HG03095 (cell line): ENCODE measurements around the gene CCDC171.
A peak's percentile ranks its signal among the peaks of the same experiment; 100 is the strongest.
"Not testable (repeated sequence)": the region's sequence is repeated elsewhere in the genome, so short reads cannot be mapped to it uniquely, and the experiment has no call there.

Experiments used
- ATAC-seq: cut with Tn5 transposase; IDR thresholded peaks from one replicate; pipeline ENCODE4 v1.9.1; 2021; ENCODE audit warnings: moderate library complexity; ENCODE audit not compliant: unreplicated experiment

The CCDC171 gene

DNA sequence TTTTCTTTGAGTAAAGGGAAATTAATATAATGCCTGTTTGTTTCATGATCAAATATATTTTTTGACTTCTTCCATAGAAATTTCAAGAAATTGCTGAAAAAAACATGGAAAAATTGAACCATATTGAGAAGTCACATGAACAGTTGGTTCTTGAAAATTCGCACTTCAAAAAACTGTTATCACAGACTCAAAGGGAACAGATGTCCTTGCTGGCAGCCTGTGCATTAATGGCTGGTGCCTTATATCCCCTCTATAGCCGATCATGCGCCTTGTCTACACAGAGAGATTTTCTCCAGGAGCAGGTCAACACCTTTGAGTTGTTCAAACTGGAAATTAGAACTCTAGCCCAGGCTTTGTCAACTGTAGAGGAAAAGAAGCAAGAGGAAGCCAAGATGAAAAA is 191.4 kb downstream of the CCDC171 start:
- ATAC-seq, result no peak

DNA sequence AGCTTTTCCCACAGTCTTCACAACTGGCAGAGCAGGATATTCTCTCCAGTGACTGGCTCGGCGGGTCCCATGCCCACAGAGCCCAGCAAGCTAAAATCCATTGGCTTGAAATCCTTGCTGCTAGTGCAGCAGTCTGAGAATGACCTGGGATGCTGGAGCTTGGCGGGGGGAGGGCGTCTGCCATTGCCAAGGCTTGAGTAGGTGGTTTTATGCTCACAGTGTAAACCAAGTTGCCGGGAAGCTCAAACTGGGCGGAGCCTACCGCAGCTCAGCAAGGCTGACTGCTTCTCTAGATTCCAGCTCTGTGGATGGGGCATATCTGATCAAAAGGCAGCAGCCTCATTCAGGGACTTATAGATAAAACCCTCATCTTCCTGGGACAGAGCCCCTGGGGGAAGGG is 194.1 kb downstream of the CCDC171 start:
- no peak for ATAC-seq

DNA sequence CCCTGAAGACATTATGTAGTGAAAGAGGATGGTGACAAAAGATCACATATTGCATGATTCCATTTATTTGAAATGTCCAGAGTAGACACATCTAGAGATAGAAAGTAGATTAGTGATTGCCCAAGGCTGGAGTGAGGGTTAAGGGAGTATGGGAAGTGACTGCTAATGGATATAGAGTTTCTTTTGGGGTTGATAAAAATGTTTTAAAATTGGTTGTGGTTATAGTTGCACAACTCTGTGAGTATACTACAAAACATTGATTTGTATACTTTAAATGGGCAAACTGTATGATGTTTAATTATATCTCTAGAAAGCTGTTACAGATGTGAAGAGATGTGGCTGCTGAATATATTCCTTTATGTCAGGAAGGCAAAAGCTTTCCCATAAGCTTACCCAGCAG is 202.8 kb downstream of the CCDC171 start:
- ATAC-seq, result no peak

DNA sequence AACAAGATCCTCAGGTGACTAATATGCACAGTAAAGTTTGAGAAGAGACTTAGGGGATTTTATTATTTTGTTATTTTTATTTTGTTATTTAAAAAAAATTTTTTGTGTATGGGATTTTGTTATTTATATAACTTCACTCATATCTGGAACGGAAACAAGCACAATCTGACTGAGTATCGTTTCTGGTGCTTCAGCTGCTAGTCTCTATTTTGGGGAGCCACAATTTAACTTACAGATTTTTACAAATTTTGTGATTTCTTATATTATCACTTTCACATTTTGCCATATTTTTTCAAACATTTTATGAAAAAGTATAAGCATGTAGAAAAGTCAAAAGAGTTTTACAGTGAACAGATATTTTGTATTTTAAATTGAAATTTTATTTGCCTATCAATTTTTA is 208.7 kb downstream of the CCDC171 start:
- no peak for ATAC-seq

DNA sequence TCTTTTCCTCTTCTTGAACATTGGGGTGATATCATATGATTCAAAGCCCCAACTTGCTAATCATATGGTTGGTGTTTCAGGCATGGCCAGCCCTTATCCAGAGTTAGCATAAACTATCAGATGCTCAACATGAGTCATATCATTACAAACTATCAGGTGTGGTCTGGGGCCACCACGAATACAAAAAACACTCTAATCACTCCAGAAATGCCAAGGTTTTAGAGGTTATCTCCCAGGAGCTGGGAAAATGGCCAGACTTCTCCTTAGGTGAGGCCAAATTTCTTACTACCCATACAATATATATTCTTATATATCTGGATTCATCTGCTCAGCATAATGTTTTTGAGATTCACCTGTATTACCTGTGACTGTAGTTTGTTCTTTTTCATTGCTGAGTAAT is 210.5 kb downstream of the CCDC171 start:
- ATAC-seq, result no peak

DNA sequence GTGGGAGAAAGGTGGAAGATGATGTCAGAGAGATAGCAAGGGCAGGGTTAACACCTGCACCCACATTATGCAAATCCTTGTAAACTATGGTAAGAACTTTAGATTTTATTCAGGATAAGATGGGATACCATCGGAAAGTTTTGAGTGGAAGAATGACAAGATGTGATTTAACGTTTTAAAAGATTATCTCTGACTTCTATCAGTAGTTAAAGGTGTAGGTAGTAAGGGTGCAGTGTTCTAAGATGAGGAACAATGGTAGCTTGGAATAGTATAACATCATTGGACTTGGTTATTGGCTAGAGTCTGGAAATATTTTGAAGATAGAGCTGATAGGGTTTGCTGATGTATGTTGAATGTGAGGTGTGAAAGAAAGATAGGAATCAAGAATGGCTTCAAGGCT is 211.3 kb downstream of the CCDC171 start:
- no peak for ATAC-seq

DNA sequence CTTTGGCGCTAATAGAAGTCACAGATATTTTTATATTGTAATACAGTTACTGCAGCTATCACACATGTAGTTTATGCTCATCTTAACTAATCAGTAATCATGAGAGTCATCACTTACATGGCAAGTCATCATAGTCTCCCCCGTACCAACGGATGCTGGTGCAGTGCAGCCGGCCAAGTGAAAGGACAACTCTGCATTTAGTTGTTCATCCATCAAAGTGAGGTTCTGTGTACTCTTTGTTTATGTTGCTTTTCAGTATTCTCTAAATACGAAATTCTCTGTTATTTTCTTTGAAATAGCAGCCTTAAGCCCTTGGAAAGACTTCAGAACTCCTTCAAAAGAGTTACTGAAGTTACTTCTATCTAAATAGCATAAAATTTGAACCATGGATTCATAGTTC is 216.7 kb downstream of the CCDC171 start:
- no peak for ATAC-seq

DNA sequence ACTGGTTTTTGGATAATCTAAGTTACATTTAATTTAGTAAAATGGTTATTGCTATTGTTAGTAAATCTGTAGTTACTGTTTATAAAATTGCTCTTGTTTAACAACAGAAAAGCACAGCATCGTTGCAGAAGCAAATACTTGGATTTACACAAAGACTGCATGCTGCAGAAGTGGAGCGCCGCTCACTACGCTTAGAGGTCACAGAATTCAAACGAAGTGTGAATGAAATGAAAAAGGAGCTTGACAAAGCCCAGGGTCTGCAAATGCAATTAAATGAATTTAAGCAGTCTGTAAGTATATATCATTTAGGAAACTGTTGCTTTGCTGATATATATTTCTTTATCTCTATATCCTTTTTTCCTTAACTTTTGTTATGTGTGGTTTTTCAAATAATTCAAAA is 226.0 kb downstream of the CCDC171 start:
- ATAC-seq, result no peak

DNA sequence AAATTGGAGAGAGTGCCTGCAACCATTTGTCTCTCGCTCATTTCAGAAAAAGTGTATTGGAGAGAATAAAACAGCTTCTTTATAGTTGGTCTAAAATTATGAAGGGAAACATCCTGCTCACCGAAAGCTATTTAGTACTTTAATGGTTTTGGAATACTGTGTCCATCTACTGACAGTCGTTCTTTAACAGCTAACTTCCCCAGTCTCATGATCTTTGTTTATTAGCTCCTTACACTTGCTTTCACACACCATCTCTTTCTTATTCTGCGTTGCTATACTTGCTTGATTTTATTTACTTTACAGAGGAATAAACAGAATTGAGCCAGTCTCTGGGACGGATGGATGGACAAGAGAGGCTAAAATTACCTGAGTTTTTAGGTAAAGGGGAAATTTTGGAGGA is 229.3 kb downstream of the CCDC171 start:
- ATAC-seq, result no peak

DNA sequence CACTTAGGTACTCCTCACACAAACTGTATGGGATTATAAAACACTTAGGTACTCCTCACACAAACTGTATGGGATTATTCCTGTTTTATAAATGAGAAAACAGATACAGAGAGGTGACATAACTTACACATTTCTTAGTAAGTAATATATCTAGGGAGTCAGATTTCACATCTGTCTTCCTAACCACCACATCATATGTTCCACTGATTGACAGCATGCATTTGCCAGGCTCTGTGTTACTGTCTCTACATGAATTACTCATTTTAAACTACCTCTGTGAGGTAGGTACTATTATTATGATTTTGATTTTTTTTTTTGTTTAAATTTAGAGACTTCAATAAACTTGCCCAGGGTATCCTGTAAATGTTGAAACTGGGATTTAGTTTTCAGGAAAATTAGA is 232.7 kb downstream of the CCDC171 start:
- ATAC-seq, result no peak

DNA sequence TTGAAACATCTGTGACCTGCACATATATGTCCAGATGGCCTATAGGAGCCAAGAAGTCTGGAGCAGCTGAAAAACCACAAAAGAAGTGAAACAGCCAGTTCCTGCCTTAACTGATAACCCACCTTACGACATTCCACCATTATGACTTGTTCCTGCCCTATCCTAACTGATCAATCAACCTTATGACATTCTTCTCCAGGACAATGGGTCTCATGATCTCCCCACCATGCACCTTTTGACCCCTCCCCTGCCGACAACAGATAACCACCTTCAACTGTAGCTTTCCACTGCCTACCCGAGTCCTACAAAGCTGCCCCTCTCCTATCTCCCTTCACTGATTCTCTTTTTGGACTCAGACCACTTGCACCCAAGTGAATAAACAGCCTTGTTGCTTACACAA is 233.8 kb downstream of the CCDC171 start:
- no peak for ATAC-seq

DNA sequence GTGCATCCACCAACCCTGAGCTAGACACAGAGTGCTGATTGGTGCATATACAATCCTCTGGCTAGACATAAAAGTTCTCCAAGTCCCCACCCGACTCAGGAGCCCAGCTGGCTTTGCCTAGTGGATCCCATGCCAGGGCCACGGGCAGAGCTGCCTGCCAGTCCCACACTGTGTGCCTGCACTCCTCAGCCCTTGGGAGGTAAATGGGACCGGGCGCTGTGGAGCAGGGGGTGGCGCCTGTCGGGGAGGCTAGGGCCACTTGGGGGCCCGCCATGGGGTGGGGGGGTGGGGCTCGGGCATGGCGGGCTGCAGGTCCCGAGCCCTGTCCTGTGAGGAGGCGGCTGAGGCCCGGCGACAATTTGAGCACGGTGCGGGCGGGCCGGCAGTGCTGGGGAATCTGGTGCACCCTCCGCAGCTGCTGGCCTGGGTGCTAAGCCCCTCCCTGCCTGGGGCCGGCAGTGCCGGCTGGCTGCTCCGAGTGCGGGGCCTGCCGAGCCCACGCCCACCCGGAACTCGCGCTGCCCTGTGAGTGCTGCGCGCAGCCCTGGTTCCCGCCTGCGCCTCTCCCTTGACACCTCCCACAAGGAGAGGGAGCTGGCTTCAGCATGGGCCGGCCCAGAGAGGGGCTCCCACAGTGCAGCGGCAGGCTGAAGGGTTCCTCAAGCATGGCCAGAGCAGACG is 257.5 kb downstream of the CCDC171 start:
- not testable (repeated sequence) for ATAC-seq

DNA sequence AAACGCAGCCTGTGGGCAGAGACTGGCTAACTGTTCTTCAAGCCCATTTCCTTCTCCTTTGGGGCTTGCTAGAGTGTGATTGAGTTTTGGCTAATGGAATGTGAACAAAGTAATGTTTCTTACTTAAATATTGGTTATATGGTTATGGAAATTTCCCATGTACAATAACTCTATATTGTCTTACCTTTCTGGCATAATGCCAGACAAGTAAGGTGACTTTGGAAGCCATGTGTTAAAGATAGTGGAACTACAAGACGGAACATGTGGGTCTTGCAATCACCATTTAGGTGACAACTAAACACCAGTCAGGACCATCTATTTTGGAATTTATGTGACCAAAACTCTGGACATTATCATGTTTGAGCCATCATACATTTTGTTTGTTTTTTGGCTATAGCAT is 260.2 kb downstream of the CCDC171 start:
- ATAC-seq, result no peak

DNA sequence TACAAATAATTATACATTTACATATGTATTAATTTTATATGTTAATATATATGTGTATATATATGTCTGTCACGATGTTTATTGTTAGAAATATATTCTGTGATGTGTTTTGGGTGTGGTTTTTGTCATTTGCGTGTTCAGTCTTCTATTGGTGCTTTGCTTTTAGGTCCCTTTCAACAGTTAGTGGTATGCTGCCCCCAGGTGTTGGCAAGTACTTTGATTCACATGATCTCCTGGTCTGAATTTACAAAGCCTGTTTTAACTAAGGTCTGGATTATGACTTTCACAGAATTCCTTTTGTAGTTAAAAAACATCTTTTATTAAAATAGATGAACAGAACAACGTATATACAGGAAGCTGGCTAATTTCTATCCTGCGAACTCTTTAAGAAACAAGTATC is 271.5 kb downstream of the CCDC171 start:
- no peak for ATAC-seq

DNA sequence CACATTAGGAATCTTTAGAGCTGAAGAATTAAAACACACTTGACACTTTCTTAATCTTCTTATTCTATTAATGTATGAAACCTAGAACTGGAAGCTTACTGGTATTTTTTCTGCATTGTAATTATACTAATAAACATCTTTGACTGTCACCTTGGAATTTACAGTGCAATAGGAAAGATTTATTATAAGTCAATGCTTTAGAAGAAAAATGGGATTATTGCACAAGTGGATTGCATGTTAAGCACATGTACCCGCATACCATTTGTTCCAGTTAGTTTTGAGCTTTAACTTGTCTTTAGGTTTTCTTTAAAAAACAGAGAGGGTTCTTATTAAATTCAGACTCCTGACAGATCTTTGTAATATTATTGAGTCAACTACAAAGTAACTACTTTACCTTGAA is 278.5 kb downstream of the CCDC171 start:
- ATAC-seq, result no peak

DNA sequence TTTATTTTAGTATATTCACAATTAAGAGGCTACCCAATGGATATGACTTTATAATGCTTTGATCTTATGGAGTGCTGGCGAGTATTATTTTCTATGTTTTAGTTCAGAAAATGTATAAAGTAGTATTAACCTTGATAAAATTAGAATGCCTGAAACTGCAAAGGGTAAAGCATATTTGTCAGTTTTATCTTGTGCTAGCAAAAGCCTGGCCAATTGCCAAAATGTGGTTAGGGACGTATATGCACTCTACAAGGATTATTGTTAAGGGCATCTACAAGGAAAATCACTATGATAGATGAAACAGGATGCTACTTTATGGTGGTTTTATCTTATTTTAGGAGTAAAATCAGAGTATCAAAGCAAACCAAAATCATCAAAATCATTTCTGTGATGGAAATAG is 281.7 kb downstream of the CCDC171 start:
- ATAC-seq, result no peak

DNA sequence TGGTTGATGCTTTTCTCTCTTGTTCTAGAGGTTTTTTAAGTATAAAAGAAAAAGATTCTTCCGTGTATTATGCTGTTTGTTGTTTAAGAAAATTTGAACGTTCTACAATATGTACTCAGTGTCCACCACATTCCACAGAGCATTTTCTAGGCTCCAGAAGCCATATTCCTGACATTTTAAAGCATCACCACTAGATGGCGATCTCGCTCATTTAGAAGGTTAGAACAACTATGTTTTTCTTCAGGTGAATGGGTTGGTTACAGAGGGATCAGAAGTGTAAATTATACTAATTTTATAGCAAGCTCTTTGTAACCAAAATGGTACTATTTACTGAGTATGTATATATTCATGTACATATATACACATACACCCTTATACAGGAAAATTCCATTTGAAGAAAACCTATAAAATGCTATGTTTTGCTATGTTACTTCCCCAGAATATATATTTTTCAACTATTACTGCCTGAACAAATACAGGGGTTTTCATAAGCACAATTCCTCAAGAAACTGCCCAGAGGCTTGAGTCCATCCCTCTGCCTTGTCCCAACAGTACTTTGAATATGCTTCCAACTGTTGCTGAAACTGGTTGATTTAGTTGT is 284.3 kb downstream of the CCDC171 start:
- peak; percentile 78 for ATAC-seq

DNA sequence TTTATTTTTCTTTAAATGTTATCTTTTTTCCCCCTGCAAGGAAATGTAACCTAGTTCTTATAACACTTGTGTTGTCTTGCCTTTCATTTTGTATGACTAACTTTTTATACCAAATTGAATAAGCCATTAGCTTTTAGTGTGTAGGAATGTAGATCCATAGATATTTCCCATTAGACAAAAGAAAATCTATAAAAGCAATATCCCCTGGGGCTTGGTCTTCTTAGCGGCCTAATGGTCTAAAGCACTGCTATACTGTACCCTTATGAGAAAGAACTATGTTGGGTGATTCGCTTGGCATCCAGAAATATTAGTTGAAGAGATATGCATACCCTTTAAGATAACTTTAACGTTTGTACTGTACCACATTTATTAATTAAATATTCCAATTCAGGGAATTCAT is 289.2 kb downstream of the CCDC171 start:
- ATAC-seq, result no peak

DNA sequence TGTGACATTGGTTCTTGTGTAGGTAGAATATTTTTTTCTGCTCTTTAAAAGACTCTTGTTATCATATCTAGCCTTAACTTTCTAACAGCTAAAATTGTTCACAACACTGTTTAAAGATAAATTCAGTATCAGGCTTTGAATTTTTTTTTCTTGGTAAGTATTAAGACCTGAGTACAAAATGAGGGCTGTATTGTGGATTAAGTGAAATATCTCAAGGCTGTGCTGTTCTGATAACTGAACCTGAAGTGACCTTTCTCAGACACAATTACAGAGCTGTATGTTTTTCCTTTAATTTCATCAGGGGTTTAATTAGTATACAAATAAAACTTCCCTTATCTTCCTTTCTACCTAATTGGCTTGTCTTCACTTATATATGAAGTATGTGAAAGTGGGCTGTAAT is 290.5 kb downstream of the CCDC171 start:
- ATAC-seq, result no peak

DNA sequence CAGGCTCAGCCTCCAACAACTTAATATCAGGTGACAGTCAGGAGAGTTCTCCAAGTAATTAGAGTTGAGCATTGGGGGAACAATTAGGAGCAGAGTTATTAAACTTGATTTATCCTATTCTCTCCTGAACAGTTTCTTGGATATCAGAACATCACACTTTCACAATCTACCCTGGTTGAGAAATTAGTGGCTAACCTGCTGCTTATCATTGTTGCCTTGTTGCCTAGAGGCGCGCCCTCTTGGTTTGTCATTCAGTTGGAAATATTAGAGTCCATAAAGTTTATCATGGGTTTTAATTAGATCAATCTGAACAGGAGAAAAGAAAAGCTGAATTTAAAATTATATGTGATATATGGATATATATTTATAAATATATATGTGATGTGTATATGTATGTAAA is 291.1 kb downstream of the CCDC171 start:
- ATAC-seq, result no peak

DNA sequence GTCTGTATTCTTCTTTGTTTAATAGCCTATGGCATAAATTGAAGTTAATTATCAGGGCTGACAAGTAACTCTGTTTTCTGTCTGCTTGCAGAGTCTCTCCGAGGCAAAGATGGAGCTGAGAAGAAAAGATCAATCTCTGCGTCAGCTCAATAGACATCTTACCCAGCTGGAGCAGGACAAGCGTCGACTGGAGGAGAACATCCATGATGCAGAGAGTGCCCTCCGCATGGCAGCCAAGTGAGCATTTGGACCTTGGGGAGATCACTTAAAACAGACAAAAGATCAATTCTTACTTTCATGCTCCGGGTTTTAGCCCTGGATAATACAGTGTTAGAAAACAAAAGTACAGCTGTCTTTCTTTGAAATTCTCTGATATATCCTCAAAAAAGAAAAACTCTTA is 293.8 kb downstream of the CCDC171 start:
- ATAC-seq, result no peak

DNA sequence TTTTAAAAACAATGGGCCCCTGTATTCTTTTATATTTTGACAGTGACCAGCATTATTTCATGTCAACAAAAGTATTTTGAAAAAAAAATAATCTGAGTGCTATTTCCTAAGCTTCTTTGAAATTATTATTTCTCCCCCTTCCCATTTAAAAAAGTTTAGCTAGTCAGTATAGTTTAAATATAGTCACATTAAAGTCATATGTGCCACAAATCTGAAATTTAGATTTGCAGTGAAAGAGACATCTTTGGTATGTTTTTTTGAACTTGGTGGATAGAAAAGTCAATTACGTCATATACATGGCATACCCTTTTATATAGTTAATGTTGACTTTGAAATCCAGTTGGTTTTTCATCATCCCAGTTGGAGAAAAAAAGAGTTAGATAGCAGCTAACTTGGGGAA is 297.0 kb downstream of the CCDC171 start:
- ATAC-seq, result no peak

DNA sequence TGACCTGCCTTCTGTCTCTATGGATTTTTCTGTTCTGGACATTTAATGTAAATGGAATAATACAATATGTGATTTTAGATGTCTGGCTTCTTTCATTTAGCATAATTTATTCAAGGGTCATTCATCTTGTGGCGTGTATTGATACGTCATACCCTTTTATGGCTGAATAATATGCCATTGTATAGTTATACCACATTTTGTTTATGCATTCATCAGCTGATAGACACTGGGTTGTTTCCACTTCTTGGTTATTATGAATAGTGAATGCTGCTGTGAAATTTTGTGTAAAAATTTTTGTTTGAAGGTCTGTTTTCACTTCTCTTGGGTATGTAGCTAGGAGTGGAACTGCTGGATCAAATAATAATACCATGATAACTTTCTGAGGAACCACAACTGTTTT is 298.9 kb downstream of the CCDC171 start:
- ATAC-seq, result no peak
